RKO (cell line): ENCODE results near the gene CEP295NL.
"Not testable (repeated sequence)": the region's sequence is repeated elsewhere in the genome, so short reads cannot be mapped to it uniquely, and the experiment has no call there.

ENCODE experiments used
- DNase-seq: peaks from one replicate; pipeline ENCODE4 v3.0.0-alpha.2; 2016; ENCODE audit warnings: low spot score

CEP295NL gene

DNA sequence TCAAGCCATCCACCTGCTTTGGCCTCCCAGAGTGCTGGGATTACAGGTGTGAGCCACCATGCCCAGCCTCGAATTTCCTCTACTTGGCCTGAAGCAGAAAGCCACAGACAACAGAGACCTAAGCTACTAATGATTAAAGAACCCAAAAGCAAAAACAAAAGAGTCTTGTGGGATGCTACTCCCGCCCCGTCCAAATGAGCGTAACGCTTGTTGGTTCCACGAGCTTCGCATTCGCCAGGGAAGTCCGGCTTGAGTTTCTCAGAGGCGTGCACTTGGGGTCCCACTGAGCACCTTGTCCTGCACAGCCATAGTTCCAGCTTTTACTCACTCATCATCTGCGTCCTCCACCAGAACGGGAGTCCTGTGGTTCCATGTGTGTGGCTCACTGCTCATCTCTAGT lies 16.0 kb downstream of the CEP295NL start:
- DNase-seq: no peak

DNA sequence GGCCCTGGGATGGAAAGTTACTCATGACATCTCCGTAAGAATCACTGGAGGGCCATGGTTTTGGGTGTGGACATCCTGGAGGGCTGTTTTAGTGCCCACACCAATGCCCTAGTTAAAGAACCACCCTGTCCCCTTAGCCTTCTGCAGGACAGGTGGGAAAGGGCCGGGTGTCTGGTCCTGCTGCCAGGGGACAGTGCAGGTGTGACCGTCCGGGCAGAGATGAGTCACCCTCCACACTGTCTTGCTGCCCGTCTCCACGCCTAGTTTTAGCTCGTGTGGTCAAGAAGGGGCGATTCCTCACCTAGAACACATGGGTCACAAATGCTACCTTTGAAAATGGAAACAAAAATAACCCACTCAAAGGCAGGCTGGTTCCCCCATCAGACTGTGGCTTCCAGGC lies 17.0 kb downstream of the CEP295NL start:
- no peak for DNase-seq

DNA sequence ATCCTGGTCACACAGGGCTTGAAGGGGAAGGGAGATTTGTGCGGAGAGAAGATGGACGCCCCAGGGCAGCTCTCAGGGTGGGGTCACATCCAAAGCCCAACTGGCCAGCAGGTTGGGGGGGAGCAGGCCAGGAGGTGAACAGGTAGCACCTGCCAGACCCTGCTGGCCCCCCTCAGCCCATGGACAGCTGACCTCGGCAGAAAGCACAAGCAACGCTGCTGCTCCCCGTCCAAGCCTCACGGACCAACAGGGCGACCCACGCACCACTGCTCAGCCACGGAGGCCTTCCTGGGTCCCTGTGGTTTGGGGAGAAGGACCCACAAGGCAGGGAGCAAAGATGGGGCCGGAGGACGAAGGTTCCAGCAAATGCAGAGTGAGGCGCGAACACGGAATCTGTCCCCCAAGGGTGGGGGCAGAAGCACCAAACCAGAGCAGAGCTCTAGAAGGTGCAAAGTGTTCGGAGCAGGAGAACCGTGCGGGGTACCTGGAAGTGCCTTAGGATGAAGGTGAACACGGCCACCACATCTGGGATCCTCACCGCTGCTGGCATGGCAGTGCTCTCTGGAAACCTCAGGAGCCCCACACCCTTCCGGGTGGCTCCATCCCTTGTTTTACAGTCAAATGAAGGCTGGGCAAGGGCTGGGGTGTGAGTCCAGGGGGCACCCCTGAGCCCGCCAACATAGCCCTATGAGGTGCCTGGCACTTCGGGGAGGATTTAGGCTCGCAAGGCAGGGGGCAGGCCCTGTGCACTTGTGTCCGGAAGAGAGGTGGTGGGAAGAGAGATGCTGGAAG lies 17.9 kb downstream of the CEP295NL start:
- no peak for DNase-seq

DNA sequence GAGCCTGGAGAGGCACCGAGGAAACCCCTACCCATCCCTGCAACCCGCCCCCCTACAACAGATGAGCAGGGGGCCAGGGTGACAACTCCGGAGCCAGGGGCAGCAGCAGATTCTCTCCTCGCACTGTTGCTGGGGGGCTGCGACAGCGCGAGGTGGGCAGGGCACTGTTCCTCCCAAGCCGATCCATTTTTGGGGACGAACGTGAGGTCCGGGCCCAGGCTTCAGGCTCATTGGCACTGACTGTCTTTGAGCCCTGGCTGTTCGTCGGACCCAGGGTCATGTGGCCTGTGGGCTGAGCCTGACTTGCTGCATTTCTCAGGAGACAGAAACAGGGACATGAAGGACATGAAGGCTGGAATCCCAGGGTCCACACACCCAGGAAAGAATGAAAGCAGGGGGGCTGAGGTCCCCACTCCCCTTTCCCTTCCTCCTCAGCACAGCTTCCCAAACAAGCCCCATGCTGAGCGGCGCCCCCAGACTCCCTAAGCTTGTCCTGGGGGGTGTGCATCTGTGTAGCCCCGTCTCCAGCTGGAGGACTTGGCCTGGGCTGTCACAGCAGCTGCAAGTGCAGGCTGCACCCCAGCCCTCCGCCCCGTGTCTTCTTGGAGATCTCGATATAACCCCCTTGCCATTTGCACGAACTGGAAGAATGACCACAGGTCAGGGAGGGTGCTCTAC lies 18.7 kb downstream of the CEP295NL start:
- DNase-seq: no peak

DNA sequence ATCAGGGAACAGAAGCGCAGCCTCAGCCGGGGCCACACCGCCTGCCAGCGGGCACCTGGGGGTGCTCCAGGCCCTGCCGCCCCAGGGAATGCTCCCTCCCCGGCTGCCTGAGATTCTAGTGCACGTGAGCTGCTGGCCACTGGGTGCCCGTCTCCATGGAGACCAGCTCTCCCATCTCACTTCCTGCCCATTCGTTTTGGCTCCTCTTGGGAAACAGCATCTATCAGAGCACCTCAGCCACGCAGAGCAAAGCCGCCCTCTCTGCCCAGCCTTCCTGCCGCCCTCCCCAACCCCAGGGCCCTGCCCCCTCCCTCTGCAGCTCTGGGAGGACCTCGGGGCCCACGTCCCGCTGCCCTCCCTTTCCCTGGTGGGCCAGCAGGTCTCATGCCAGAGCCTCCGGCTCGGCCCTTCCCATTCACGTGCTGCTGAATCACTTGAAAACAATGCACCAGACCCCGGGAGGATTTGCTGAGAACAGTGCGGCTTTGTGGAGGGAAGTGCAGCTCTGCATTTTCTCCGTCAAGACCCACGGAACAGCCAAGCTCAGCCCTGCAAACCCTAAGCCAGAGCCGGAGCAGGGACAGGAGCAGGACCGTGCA lies 19.4 kb downstream of the CEP295NL start:
- peak; percentile 40 for DNase-seq

DNA sequence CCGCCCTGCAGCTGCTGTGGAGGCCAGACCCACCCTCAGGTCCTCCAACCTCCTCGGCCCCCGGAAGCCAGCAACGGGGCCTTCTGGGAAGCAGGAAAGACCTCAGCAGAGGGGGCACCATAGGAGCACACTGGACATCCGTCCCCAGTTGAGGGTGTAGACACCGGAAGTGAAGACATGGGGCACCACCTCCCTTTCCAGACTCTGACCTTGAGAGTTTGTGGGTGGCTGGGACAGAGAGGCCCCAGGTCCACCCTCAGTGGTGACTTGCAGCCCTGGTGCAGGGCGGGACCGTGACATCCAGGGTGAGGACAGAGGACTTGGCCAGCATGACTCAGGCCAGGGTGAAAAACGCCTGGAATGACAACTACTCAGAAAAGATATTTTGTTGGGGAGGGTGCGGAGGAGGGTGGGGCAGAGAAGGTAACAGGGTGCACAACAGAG lies 19.9 kb downstream of the CEP295NL start:
- DNase-seq: peak; percentile 35

DNA sequence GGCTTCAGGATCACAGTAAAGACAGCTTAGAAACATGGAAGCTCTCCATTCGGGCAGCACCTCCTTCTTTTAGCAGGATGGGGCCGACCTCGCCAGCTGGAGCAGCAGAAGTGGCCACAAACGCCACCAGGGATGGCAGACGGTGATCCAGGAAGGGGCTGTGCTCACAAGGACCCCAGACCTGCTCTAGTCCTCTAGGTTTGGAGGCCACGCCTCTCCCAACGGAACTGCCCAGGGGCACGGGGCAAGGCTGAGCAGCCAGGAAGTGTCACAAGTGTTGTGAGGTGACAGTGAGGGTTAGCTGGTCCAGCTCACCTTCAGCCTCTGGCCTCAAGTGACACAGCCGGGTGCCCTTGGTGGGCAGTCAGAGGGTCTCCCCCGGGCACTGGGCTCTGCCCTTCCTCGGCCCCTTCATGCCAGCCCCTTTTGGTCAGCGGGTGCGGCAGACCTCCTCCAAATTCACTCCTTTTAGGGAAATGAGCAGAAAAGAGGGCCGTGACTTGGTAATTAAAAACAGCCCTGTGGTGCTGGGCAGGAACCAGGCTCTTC lies 20.4 kb downstream of the CEP295NL start:
- no peak for DNase-seq

DNA sequence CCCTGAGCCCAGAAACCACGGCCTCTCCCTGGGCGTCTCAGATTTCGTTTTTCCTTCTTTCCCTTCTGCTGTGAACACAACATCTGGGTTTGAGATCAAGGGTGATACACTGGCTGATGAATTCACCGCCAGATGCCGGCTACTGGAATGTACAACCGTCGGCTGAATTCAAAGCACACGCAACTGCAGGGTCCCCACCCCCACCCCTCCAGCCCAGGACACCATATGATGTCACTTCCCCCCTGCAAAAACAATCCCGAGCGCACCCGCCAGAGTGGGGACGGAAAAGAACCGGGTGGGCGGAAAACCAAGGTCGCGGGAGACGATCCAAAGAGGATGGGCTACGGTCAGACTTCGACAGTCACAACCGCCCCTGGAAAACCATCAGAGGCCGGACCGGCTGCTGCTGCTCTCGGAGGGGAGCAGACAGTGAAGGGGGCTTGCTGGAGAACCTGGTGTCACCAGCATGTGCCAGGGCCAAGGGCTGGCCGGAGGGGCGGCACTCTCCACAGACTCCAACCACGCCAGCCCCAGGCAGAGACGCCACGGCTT lies 23.3 kb downstream of the CEP295NL start:
- DNase-seq: no peak

DNA sequence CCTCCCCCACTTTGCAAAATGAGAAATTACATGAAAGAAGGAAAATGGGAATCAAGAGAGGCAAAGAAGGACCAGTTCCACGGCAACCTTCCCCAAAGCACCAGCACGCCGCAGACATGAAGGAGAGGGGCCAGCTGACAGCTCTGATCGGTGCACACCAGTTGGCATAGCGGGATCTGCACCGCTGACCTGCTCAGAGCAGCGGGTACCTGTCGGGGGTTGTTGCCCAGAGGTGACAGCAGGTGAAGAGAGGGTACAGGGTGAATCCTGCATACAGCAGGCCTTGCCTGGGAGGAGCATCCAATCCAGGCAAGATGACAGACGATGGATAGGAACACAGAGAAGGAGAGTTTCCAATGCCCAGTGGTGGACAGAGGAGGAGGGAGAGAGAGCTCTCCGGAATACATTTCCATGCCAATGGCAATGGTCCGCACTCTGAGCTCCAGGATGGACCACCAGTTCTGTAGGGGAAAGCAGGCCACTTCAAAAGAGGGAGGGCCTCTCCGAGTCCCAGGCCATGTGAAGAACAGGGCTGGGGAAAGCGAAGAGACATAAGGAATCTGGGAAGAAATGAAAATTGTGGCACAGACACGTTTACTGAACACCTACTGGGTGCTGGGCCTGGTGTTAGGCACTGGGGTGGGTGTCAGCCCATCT lies 24.0 kb downstream of the CEP295NL start:
- DNase-seq: no peak

DNA sequence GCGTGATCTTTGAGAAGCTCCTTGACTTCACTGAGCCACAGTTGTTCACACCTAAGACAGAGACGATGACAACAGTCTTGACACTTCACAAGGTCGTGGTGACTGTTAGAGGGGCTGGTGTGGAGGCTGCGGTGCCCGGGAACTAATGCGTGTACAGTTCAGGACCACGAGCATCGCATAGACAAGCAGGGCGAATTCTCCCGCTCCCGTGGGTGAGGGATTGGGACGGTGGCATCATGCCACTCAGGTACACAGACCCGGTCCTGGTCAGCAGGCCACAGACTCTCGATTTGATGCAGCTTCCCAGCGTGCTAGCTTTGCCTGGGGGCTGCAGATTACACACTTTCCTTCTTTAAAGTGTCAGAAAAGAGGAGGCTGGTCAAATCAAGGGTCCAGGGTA lies 24.7 kb downstream of the CEP295NL start:
- no peak for DNase-seq

DNA sequence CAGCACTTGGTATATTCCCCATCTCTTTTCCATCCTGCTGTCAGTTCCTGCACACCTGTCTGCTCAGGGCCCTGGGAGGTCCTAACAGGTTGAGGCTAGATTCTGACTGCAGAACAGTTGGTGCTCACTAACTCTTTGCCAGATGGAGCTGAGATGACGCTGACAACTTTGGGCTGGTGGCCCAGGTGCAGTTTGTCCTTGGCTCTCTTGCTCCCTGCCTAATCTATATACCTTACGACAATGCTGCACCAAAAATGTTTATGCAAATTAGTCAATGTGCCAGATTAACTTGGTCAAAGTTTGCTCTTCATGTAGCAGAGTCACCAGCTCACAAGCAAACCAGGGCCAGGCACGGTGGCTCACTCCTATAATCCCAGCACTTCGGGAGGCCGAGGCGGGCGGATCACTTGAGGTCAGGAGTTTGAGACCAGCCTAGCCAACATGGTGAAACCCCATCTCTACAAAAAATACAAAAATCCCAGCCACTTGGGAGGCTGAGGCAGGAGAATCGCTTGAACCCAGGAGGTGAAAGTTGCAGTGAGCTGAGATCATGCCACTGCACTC lies 26.0 kb downstream of the CEP295NL start:
- not testable (repeated sequence) for DNase-seq

DNA sequence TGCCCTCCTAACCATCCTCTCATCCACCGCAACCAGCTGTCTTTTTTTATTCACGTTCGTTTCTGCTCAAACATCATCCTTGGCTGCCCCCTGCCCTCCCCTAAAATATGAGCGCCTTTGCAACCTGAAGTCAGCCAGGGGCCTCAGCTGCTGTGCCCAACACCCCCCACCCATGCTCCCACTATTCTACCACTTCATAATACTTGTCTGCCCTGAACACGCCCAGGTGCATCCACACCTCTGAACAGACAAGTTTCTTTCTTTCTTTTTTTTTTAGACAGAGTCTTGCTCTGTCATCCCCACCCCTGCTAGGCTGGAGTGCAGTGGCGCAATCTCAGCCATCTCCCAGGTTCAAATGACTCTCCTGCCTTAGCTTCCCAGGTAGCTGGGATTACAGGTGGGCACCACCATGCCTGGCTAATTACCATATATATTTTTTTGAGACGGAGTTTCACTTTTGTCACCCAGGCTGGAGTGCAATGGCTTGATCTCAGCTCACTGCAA lies 26.9 kb downstream of the CEP295NL start:
- DNase-seq: no peak

DNA sequence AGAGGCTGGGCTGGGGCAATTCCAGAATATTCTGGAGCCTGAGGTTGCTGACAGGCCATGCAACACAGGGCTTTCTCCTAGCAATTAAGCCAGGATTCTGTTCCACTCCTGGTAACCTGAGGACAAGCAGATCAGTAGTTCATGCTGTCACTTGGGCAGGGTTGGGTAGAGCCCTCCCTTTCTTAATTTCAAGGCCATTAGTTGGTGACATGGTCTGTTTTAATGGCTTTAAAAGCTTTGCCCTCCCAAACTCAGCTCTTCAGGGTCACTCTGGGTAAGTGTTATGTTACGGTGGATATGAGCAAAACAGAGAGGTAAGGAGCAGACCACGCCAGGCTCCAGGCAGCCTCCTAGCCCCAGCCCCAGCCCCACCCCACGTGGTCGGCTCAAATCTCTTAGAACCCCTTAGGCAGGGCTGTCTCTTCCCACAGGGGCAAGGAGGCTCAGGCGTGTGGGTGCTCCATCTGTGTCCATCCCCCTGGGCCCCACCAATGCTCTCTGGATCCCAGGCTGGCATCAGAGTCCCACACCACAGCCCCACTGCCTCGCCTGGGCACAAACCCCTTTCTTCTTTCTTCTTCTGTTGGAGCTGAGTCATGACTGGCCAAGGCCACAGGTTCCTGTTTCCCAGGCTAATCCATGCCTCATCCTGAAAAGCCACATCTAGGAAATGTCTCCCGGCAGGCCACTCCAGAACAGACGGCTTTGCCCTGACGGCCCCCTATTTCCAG lies 27.5 kb downstream of the CEP295NL start:
- no peak for DNase-seq

DNA sequence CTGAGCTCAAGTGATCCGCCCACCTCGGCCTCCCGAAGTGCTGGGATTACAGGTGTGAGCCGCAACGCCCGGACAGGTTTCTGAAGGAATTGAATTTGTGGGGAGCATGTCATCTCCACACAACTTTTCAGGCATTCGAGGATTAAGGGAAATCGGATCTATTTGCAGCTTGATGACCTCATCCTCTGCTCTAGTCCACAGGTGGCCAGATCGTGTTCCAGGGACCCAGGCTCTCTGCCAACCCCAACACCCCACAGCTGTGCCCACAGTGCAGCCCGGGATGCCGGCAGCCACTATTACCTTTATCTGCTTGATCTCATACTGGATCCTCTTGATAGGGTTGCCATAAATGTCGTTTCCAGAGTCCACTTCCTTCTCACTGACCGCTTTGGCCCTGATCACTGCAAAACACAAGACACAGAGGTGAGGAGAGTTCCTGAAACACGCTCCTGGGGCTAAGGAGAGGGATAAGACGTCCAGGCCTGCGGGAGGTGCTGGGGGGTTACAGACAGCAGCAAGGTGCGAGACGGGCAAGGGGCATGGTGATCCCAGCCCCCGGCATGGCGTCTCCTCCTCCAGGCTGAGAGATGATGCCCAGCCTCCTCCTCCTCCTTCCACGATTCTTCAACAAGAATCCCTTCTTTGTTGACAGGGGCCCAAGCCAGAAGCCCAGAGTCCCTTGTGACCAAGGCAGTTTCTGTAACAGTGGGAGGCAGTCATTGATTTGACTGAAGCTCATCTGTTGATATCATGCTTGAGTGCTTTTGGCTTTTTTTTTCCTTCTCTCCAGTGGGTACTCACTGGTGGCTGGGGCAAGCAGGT lies 29.3 kb downstream of the CEP295NL start:
- no peak for DNase-seq

DNA sequence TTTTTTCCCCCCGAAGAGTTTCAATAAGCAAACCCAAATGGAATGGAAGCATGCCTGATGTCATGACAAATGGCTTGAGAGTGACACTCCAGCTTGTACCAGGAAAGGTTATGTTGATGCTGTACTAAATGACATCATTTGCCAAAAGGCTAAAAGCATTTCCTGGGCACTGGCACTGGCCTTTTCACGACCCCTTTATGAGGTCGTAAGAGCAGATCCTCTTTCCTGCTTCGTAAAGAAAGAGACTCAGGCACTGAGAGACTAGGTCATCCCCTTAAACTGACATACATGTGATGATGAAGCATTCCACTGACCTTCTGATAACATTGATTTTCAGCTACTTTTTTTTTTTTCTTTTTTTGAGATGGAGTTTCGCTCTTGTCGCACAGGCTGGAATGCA lies 30.5 kb downstream of the CEP295NL start:
- DNase-seq: no peak

DNA sequence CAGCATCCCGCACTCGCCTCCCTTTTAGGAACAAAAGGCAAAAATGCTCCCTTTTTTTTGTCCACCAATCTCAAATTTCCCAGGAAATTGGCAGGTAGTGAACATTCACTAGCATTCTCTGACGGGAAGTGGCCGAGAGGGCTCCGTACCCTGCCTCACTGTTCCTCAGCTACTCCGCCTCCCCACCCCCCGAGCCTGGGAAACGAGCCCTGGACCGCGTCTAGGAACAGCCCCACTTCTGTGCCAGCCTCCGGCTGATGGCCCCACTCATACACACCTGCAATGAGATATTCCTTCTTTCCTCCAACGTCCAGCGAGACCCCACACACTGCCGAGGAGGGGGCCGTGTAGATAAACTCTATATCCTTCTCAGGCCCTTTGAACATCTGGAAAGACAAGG lies 32.4 kb downstream of the CEP295NL start:
- no peak for DNase-seq

DNA sequence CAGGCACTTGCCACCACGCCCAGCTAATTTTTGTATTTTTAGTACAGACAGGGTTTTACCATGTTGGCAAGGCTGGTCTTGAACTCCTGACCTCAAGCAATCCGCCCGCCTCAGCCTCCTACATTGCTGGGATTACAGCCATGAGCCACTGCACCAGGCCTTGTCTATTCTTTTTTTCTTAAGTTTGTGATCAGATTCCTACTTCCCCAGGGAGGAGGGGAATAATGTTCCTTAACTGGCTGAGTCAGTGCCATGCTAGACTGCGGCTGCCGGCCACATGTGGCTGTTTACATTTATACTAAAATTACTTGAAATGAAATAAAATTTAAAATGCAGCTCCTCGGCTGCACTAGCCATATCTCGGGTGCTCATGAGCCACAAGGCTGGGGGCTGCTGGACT lies 34.6 kb downstream of the CEP295NL start:
- no peak for DNase-seq

DNA sequence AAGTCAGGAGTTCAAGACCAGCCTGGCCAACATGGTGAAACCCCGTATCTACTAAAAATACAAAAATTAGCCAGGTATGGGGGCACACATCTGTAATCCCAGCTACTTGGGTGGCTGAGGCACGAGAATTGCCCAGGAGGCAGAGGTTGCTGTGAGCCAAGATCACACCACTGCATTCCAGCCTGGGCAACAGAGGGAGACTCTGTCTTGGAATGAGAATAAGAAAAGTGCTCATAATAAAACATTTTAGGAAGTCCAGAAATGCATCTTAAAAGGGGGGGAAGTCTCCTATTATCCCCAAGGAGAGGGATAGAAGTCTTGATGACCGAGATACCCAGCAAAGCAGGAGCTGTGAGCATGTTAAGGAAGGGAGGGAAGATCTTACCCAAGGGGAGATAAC lies 36.0 kb downstream of the CEP295NL start:
- DNase-seq: not testable (repeated sequence)

DNA sequence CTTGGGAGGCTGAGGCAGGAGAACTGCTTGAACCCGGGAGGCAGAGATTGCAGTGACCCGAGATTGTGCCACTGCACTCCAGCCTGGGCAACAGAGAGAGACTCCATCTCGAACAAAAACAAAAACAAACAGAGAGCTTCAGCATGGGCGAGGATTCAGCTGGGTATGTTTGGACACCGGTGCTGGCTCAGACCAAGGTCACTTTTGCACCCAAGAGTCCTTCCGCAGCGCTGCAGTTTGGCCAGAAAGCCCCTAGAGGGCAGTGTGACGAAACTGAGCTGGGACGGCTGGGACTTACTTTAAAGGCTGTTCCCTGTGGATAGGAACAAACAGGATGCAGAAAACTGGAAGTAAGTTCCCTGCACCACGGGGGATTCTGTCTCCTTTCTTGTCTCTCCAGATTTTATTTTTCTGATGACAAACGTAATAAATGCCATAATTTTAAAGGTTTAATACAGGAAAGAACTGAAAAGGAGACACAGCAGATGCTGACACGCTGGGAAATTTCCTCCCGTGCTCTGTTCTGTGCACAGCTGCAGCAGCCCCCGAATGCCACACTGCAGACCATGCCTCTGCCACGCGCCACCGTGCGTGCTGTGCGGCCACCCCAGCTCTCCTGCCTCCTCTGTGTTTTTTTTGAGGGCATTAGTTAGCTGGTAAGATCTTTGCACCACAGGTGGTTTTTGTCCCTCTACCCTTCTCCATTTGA lies 37.2 kb downstream of the CEP295NL start:
- peak; percentile 78 for DNase-seq
